HL-60 (cell line): ENCODE results near the gene GBA3.

Source experiments
- DNase-seq, 2 experiments: peaks; one replicate each; pipeline ENCODE4 v3.0.0-alpha.2; 2010 to 2020; ENCODE audit warnings: low read depth in 1 of 2, low spot score in 1 of 2
- H3K27ac ChIP-seq: fragments of 250-450 bp; sonication (Bioruptor Pico); replicated peaks from 2 replicates; pipeline ENCODE4 v1.5.1; 2020; ENCODE audit warnings: mild to moderate bottlenecking, moderate library complexity
- H3K27me3 ChIP-seq: fragments of 250-450 bp; sonication (Bioruptor Pico); 2 replicates; pipeline ENCODE4 v1.5.1; 2021; ENCODE audit warnings: mild to moderate bottlenecking, moderate library complexity; ENCODE audit not compliant: insufficient read depth, poor library complexity, severe bottlenecking
- H3K4me3 ChIP-seq: replicated peaks from 2 replicates; pipeline ENCODE4 v1.5.1; 2011; ENCODE audit warnings: mild to moderate bottlenecking, control low read depth, low read length; ENCODE audit not compliant: insufficient read depth
- GABPA ChIP-seq: IDR thresholded peaks from 2 replicates; pipeline ENCODE4 v1.6.1; 2012; ENCODE audit warnings: low read depth
- POLR2AphosphoS5 ChIP-seq: IDR thresholded peaks from 2 replicates; pipeline ENCODE4 v1.6.1; 2012; ENCODE audit warnings: low read depth
- SPI1 ChIP-seq: IDR thresholded peaks from 2 replicates; pipeline ENCODE4 v1.6.1; 2012; ENCODE audit warnings: low read depth, mild to moderate bottlenecking, borderline replicate concordance
- TF ChIP-seq, protein P1 (sequence below): IDR thresholded peaks from one replicate; pipeline ENCODE4 v1.5.1; 2011; ENCODE audit warnings: low read length, control low read depth, inconsistent platforms; ENCODE audit not compliant: insufficient read depth
- TF ChIP-seq, protein P2 (sequence below): IDR thresholded peaks from 2 replicates; pipeline ENCODE4 v1.6.1; 2012; ENCODE audit warnings: low read depth; ENCODE audit not compliant: insufficient replicate concordance

Gene GBA3

DNA sequence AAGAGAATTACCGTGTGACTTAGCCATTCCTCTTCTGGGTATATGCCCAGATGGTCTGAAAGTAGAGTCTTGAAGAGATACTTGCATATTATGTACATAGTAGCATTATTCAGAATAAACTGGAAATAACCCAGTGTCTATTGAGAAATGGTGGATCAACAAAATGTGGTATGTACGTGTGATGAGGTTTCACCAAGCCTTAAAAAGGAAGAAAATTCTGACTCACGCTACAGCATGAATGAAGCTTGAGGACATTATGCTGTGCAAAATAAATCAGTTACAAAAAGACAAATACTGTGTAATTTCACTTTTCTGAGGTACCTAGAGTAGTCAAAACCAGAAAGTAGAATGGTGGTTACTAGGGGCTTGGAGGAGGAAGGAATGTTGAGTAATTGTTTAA is 37.3 kb downstream of the GBA3 start:
- no peak for DNase-seq
- H3K27ac ChIP-seq = no peak overlapping the region
- no peaks in the 10 kb centered on the region for H3K27me3 ChIP-seq
- TF ChIP-seq SPI1 (no peak), GABPA (no peak), POLR2AphosphoS5 (no peak)
- TF ChIP-seq, protein P1, sequence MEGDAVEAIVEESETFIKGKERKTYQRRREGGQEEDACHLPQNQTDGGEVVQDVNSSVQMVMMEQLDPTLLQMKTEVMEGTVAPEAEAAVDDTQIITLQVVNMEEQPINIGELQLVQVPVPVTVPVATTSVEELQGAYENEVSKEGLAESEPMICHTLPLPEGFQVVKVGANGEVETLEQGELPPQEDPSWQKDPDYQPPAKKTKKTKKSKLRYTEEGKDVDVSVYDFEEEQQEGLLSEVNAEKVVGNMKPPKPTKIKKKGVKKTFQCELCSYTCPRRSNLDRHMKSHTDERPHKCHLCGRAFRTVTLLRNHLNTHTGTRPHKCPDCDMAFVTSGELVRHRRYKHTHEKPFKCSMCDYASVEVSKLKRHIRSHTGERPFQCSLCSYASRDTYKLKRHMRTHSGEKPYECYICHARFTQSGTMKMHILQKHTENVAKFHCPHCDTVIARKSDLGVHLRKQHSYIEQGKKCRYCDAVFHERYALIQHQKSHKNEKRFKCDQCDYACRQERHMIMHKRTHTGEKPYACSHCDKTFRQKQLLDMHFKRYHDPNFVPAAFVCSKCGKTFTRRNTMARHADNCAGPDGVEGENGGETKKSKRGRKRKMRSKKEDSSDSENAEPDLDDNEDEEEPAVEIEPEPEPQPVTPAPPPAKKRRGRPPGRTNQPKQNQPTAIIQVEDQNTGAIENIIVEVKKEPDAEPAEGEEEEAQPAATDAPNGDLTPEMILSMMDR = no peak
- TF ChIP-seq, protein P2, sequence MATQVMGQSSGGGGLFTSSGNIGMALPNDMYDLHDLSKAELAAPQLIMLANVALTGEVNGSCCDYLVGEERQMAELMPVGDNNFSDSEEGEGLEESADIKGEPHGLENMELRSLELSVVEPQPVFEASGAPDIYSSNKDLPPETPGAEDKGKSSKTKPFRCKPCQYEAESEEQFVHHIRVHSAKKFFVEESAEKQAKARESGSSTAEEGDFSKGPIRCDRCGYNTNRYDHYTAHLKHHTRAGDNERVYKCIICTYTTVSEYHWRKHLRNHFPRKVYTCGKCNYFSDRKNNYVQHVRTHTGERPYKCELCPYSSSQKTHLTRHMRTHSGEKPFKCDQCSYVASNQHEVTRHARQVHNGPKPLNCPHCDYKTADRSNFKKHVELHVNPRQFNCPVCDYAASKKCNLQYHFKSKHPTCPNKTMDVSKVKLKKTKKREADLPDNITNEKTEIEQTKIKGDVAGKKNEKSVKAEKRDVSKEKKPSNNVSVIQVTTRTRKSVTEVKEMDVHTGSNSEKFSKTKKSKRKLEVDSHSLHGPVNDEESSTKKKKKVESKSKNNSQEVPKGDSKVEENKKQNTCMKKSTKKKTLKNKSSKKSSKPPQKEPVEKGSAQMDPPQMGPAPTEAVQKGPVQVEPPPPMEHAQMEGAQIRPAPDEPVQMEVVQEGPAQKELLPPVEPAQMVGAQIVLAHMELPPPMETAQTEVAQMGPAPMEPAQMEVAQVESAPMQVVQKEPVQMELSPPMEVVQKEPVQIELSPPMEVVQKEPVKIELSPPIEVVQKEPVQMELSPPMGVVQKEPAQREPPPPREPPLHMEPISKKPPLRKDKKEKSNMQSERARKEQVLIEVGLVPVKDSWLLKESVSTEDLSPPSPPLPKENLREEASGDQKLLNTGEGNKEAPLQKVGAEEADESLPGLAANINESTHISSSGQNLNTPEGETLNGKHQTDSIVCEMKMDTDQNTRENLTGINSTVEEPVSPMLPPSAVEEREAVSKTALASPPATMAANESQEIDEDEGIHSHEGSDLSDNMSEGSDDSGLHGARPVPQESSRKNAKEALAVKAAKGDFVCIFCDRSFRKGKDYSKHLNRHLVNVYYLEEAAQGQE = no peak
- H3K4me3 ChIP-seq = no peak overlapping the region

DNA sequence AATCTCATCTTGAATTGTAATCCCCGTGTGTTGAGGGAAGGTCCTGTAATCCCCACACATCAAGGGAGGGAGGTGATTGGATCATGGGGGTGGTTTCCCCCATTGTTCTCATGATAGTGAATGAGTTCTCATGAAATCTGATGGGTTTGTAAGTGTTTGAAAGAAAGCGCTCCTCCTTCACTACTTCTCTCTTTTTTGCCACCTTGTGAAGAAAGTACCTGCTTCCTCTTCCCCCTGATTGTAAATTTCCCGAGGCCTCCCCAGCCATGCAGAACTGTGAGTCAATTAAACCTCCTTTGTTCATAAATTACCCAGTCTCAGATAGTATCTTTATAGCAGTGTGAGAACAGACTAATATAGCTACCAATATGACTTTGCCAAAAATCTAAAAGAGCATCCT is 41.1 kb downstream of the GBA3 start:
- Histone ChIP-seq H3K27me3 (no peaks in the 10 kb centered on the region), H3K4me3 (no peak overlapping the region), H3K27ac (no peak overlapping the region)
- DNase-seq = no peak
- TF ChIP-seq POLR2AphosphoS5 (no peak), SPI1 (no peak), GABPA (no peak)
- TF ChIP-seq, protein P1 = no peak
- TF ChIP-seq, protein P2 = no peak

DNA sequence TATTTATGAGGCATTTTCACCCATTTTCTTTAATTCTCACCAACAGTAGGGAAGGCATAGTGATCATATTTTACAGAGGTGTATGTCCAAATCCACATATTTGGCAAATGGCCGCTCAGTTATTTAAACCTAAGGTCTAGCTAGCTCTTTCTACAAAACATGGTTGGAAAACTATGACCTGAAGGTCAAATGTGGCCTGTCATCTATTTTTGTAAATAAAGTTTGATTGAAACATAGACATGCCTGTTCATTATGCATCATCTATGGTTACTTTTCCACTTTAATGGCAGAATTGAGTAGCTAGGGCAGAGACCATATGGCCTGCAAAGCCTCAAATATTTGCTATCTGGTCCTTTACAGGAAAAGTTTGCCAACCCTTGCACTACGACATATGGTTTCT is 44.2 kb downstream of the GBA3 start:
- DNase-seq = no peak
- TF ChIP-seq, protein P1 = no peak
- TF ChIP-seq GABPA = no peak
- TF ChIP-seq SPI1 = no peak
- TF ChIP-seq, protein P2 = no peak
- TF ChIP-seq POLR2AphosphoS5 = no peak
- Histone ChIP-seq H3K27ac (no peak overlapping the region), H3K4me3 (no peak overlapping the region), H3K27me3 (no peaks in the 10 kb centered on the region)
